NB4 (cell line): Measurements from ENCODE around the gene MYL4.

Experiments used
- MYC ChIP-seq: IDR thresholded peaks from 2 replicates; pipeline ENCODE4 v1.6.1; 2011; ENCODE audit warnings: low read depth, low read length
- POLR2A ChIP-seq: IDR thresholded peaks from 2 replicates; pipeline ENCODE4 v1.6.1; 2011; ENCODE audit warnings: mild to moderate bottlenecking; ENCODE audit not compliant: insufficient read length; ENCODE audit errors: extremely low read depth
- TF ChIP-seq, protein P1 (sequence below): IDR thresholded peaks from one replicate; pipeline ENCODE4 v1.5.1; 2012; ENCODE audit warnings: low read depth, low read length

DNA sequence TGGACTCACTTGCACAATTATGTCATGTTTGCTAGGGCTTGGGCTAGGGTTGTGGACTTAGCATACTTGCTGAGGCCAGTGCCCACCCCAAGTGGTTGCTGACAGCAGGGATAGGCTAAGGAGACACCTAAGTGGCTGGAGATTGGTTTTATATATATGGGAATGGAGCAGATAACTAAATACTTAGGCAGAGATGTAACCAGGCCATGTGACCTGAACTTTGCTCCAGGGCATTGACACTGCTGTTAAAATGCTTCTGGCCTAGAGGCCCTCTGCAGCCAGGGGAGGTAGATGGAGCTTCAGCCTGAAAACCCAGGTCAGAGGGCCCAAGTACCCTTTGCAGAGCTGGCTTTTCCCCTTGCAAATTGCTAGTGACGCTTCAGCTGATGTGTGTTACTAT, 43.1 kb downstream of the MYL4 start:
- TF ChIP-seq, protein P1, sequence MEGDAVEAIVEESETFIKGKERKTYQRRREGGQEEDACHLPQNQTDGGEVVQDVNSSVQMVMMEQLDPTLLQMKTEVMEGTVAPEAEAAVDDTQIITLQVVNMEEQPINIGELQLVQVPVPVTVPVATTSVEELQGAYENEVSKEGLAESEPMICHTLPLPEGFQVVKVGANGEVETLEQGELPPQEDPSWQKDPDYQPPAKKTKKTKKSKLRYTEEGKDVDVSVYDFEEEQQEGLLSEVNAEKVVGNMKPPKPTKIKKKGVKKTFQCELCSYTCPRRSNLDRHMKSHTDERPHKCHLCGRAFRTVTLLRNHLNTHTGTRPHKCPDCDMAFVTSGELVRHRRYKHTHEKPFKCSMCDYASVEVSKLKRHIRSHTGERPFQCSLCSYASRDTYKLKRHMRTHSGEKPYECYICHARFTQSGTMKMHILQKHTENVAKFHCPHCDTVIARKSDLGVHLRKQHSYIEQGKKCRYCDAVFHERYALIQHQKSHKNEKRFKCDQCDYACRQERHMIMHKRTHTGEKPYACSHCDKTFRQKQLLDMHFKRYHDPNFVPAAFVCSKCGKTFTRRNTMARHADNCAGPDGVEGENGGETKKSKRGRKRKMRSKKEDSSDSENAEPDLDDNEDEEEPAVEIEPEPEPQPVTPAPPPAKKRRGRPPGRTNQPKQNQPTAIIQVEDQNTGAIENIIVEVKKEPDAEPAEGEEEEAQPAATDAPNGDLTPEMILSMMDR = no peak
- no peak for TF ChIP-seq POLR2A
- no peak for TF ChIP-seq MYC
